ENCODE data around the gene KIRREL3. TPM values are rescaled to one million over a fixed set of nuclear protein-coding genes. Genes with fewer than 3 reads are reported as not detected.

The KIRREL3 gene
- total RNA-seq, 2 experiments from 2014 or later: not detected

DNA sequence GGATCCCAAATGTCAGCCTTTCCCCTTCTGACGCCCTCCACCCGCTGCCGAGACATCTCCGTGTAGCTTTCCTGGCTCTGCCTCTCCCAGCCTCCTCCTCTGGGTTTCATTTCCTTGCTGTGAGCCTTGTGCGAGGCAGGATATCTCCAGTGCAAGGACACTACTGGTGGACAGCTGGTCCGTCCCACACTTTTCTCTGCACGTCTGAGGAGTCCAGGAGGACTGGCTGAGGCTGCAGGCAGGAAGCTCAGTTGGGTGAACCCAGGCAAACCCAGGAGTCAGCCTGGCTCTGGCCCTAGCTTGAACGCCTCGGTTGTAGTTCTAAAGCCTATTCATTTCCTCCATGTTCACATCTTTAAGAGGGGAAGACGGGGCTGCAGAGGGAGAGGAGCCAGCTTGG is 499.6 kb downstream of the KIRREL3 start:
- POLR2A ChIA-PET: no interaction called here
- DNase-seq (no peak), ATAC-seq (no peak)
- H3K4me1 Mint-ChIP-seq (ENCODE audit: low read depth): no peaks in the 10 kb centered on the region
- no peak overlapping the region for H3K27ac Mint-ChIP-seq
- no peak overlapping the region for H3K4me3 Mint-ChIP-seq
- H3K27me3 Mint-ChIP-seq (ENCODE audit: low read depth): peaks cover 27% of the 10 kb centered on the region
- H3K9me3 Mint-ChIP-seq (ENCODE audit: insufficient read depth): peaks cover 11% of the 10 kb centered on the region
- no peaks in the 10 kb centered on the region for H3K36me3 Mint-ChIP-seq (ENCODE audit: low read depth)
- CTCF ChIA-PET: no interaction called here

DNA sequence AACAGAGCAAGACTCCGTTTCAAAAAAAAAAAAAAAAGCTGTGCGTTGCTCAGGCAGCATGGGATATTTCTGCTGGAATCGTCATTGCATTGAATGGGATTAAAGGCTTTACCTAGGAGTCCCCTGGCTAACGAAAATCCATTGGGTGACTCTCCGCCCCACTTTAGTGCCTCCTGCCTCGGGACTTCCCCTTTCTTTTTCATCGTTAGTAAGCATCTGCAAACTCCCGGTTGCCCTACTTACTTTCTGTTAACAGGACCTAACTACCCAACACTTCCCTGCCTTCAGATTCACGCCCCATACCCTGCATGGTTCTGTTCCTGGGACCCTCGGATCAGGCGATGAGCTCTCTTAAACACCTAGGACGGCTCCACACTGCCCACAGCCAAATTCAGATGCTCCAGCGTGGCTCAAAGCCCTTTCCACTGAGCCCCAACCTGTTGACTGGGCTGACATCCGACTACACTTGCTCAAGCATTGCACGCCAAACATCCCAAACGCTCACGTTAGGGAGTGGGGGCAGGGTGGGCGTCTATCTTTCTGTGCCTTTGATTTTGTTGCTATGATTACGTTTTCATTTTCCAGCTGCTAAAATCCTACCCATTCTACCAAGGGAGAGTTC is 501.3 kb downstream of the KIRREL3 start:
- DNase-seq (no peak), ATAC-seq (no peak)
- Mint-ChIP-seq H3K27ac (no peak overlapping the region), H3K4me1 (ENCODE audit: low read depth) (no peaks in the 10 kb centered on the region), H3K36me3 (ENCODE audit: low read depth) (no peaks in the 10 kb centered on the region), H3K9me3 (ENCODE audit: insufficient read depth) (peaks cover 1% of the 10 kb centered on the region), H3K4me3 (no peak overlapping the region), H3K27me3 (ENCODE audit: low read depth) (peaks cover 21% of the 10 kb centered on the region)
- ChIA-PET POLR2A (no interaction called here), CTCF (interaction anchor here (2.1 kb wide), 1 partner anchor 18 kb away, joined by 9 read pairs; no protein-coding TSS in a partner anchor)

DNA sequence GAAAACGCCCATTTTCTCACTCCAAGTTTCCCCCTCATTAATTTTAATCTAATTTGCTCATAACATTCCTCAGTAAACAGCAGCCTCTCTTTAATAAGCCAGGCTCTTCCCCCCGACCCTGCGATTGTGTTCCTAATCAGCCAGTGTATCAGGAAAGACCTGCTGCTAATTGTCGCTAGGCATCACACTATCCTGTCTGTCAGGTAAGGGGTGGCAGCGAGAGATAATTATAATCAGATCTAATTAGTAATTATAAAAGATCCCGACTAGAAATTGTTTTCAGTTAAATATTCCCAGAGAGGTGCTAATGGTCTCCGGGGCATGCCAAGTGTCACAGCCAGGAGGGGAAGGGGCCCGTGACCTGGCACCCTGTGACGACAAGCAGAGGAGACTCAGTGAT is 502.3 kb downstream of the KIRREL3 start:
- Mint-ChIP-seq H3K4me3 (no peak overlapping the region), H3K27me3 (ENCODE audit: low read depth) (peaks cover 18% of the 10 kb centered on the region), H3K9me3 (ENCODE audit: insufficient read depth) (no peaks in the 10 kb centered on the region), H3K27ac (no peak overlapping the region), H3K4me1 (ENCODE audit: low read depth) (no peaks in the 10 kb centered on the region), H3K36me3 (ENCODE audit: low read depth) (no peaks in the 10 kb centered on the region)
- ChIA-PET POLR2A (no interaction called here), CTCF (interaction anchor here (2.1 kb wide), 1 partner anchor 17 kb away, joined by 9 read pairs; no protein-coding TSS in a partner anchor)
- ATAC-seq: no peak
- no peak for DNase-seq

DNA sequence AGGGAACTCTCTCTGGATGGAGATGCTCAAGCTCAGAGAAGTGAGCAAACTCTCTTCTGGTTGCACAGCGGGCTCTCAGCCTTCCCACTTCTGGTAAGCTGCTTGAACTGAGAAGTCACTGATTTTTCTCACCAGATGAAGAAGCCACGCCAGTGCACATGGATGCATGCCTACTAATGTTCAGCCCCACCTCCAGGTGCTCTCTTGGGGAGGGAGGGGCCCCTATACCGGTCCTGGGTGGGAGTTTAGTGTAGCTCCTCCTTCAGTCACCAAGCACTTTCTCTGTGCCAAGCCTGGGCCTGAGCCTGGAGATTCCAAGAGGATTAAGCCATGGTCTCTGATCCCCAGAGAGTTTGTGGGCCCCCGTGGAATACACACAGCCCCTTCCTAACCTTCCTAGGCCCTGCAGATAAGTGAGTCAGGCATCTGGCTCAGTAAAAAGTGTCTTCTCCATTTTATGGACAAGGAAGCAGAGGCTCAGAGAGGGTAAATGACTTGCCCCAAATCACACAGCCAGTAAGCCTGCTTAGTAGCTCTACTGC is 502.9 kb downstream of the KIRREL3 start:
- Mint-ChIP-seq H3K4me3 (no peak overlapping the region), H3K9me3 (ENCODE audit: insufficient read depth) (no peaks in the 10 kb centered on the region), H3K27ac (no peak overlapping the region), H3K36me3 (ENCODE audit: low read depth) (no peaks in the 10 kb centered on the region), H3K4me1 (ENCODE audit: low read depth) (no peaks in the 10 kb centered on the region), H3K27me3 (ENCODE audit: low read depth) (peaks cover 14% of the 10 kb centered on the region)
- no peak for DNase-seq
- ATAC-seq: no peak
- ChIA-PET CTCF (no interaction called here), POLR2A (no interaction called here)

DNA sequence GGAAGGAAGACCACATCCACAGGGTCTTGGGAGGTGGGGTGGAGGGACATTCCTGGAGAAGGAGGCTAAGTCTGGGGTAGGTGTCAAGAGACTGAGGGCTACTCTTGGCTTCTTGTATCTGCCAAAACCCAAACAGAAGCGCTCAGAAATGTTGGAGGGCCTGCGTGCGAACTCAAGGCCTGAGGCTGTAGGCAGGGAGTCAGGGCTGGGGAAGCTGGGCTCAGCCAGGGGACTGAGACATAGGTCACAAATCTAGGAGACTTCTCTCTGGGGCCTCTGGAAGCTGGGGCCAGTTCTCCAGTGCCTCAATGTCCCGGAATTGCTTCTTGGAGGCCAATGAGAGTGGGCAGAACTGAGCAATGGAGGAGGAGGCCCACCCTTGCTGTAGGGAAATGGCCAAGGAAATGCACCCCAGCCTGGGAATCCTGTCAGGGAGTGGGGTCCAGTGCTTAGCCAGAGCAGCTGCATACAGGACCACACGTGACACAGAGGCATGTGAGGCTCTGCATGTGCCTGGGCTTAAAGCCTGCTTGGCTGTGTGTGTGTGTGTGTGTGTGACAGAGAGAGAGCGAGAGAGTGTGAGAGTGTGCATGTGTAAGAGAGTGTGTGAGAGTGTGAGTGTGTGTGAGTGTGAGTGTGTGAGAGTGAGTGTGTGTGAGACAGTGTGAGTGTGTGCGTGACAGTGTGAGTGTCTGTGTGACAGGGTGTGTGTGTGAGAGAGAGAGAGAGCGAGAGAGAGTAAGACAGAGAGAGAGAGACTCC is 503.8 kb downstream of the KIRREL3 start:
- DNase-seq (no peak), ATAC-seq (no peak)
- no peaks in the 10 kb centered on the region for H3K4me1 Mint-ChIP-seq (ENCODE audit: low read depth)
- no peaks in the 10 kb centered on the region for H3K9me3 Mint-ChIP-seq (ENCODE audit: insufficient read depth)
- no peak overlapping the region for H3K27ac Mint-ChIP-seq
- peaks cover 14% of the 10 kb centered on the region for H3K27me3 Mint-ChIP-seq (ENCODE audit: low read depth)
- ChIA-PET CTCF (no interaction called here), POLR2A (no interaction called here)
- no peaks in the 10 kb centered on the region for H3K36me3 Mint-ChIP-seq (ENCODE audit: low read depth)
- no peak overlapping the region for H3K4me3 Mint-ChIP-seq

DNA sequence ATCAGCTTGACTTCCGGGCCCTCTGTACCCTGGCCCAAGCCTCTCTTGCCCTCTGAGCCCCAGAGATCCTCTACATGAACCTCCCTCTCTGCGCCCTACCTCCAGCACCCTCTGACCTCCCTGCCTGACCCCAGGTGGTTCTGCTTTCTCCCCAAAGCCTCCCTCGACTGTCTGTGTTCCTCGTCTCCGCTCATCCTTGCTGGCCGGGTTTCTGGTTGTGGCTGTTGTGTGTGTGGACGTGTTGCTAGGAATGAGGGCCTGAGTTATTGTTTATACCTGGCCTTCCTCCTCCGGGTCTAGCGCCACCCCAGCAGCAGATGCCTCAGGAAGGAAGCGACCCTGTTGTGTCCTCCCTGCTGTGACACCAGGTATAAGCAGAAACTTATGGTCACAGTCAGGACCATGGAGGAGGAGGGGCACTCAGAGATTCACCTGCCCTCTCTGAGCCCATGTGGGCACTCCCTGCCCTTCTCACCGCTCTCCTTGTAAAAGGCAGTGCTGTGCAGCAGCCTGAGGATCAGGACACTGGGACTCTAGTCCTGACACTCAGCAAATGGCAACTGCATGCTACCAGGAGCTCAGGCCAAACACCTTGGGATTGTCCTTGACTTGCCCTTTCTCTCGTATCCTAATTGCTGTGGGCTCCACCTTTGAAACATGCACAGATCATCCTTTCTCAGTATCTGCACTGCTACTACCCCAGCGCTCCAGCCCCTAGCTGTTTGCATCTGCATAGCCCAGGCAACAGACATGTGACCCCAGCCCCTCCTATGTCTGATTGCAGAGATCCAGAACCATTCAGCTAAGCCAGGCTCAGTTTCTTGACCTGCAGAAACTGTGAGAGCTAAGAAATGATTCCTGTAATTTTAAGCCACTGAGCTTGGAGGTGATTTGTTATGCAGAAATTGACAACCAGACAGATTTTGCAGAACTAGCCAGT is 505.0 kb downstream of the KIRREL3 start:
- Mint-ChIP-seq H3K36me3 (ENCODE audit: low read depth) (no peaks in the 10 kb centered on the region), H3K27me3 (ENCODE audit: low read depth) (peaks cover 12% of the 10 kb centered on the region), H3K4me1 (ENCODE audit: low read depth) (no peaks in the 10 kb centered on the region), H3K4me3 (no peak overlapping the region), H3K27ac (no peak overlapping the region), H3K9me3 (ENCODE audit: insufficient read depth) (no peaks in the 10 kb centered on the region)
- CTCF ChIA-PET: no interaction called here
- DNase-seq: no peak
- POLR2A ChIA-PET: no interaction called here
- no peak for ATAC-seq

DNA sequence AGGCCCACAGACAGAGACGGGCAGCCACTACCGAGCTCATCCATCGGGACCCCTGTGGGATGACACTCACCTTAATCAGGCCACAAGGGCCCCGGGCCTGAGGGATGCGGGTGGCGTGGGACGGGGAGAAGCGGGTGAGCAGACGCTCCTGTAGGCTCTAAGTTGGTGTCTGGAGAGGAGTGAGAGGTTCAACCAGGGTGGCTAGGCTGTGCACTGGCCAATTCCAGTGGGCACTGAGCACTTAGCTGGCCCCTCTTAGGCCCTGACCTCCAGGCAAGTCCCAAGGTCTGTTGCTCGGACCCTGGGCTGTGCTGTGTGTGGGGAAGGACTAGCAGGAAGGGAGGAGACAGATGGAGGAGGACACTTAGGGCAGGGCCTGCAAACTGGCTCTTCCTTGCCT is 505.7 kb downstream of the KIRREL3 start:
- DNase-seq (no peak), ATAC-seq (no peak)
- H3K9me3 Mint-ChIP-seq (ENCODE audit: insufficient read depth): no peaks in the 10 kb centered on the region
- H3K4me1 Mint-ChIP-seq (ENCODE audit: low read depth): no peaks in the 10 kb centered on the region
- CTCF ChIA-PET: no interaction called here
- no peaks in the 10 kb centered on the region for H3K36me3 Mint-ChIP-seq (ENCODE audit: low read depth)
- H3K4me3 Mint-ChIP-seq: no peak overlapping the region
- H3K27ac Mint-ChIP-seq: no peak overlapping the region
- POLR2A ChIA-PET: no interaction called here
- H3K27me3 Mint-ChIP-seq (ENCODE audit: low read depth): peaks cover 10% of the 10 kb centered on the region

DNA sequence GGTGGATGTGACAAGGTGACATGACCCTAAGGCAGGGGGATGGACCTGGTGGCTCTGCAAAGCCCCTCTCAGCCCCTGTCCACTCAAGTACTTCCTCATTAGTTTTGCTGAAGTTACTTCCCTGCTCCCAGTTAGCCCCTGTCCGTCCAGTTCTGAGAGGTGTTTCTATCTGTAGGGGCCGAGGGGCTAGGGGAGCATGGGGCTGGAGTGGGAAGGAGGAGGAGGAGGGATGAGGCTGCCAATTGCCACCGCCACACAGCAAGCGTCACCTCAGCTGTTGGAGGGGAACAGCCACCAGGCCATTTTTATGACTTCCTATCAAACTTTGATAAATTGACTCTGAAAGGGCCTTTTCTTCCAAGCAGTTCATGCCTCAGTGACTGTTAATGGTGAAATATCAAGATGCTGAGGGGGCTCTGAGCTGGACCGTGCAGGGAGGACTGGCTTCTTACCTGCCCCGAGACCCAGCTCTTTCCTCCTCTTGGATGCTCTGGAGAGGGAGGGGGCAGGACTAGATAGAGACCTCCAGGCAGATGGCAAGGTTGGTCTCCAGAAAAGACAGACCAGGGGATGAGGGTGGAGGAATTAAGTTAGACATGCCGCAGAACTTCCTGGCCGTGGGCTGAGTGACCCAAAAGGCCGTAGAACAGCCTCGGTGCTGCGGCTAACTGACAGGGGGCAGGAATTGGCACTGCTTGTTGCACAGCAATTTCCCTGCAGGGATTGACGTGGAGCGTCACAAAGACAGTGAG is 508.1 kb downstream of the KIRREL3 start:
- H3K4me1 Mint-ChIP-seq (ENCODE audit: low read depth): no peaks in the 10 kb centered on the region
- H3K27me3 Mint-ChIP-seq (ENCODE audit: low read depth): peaks cover 2% of the 10 kb centered on the region
- no peak for DNase-seq
- no peak overlapping the region for H3K4me3 Mint-ChIP-seq
- H3K27ac Mint-ChIP-seq: no peak overlapping the region
- no peaks in the 10 kb centered on the region for H3K36me3 Mint-ChIP-seq (ENCODE audit: low read depth)
- H3K9me3 Mint-ChIP-seq (ENCODE audit: insufficient read depth): no peaks in the 10 kb centered on the region
- no peak for ATAC-seq
- ChIA-PET POLR2A (no interaction called here), CTCF (no interaction called here)

DNA sequence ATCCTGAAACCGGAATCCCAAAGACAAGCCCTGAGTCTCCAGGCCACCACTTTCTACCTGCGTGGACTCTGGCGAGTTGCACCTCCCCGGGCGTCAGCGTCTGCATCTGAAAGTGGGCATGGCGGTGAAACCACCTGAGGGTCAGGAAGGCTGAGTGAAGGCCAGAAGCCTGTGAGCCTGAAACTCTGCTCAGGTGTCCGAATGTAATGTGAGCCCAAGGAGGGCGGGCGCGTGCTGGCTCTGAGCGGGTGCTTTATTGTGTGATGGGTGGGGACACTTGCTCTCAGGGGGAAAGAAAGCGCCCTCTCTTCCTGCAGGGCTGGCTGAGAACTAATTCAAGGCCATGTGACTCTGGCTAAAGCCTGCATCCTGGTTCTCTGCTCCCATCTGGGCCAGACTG is 509.5 kb downstream of the KIRREL3 start:
- Mint-ChIP-seq H3K4me3 (no peak overlapping the region), H3K27ac (no peak overlapping the region), H3K9me3 (ENCODE audit: insufficient read depth) (no peaks in the 10 kb centered on the region), H3K36me3 (ENCODE audit: low read depth) (no peaks in the 10 kb centered on the region), H3K4me1 (ENCODE audit: low read depth) (no peaks in the 10 kb centered on the region), H3K27me3 (ENCODE audit: low read depth) (no peaks in the 10 kb centered on the region)
- CTCF ChIA-PET: no interaction called here
- POLR2A ChIA-PET: no interaction called here
- DNase-seq: no peak
- ATAC-seq: no peak

DNA sequence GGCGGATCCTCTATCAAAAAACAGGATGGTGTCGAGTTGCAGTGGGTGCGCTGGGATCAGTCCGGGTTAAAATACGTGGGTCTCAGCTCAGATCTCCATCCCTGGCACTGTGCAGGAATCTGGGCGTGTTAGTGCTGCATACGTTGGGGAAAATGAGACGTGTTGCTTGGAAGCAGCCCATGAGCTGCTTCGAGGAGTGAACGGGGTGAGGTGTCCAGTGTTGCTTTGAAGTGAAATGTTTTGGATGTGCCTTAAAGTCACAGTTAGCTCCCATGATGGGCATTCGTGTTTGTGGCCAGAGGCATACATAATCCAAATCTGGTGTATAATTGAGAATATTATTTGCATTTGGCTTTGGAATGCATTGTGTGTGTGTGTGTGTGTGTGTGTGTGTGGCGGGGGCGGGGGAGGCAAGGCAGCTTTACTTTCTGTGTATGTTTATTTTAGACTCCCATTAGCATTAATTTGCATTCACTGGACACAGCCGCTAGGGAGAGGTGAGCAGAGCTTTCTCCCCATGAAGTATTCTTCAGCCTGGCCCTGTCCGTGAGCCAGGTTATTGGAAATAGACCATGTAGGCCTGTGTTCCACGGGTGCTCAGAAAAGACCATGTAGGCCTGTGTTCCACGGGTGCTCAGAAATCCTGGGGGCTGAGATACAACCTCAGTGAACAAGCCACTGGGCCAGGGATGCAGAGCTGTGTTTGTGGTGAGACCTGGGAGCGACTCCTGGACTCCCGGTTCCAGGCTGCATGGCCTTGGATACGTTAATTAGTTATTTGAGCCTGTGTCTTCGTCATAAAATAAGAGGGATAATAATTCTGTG is 510.5 kb downstream of the KIRREL3 start:
- Mint-ChIP-seq H3K9me3 (ENCODE audit: insufficient read depth) (no peaks in the 10 kb centered on the region), H3K27ac (no peak overlapping the region), H3K27me3 (ENCODE audit: low read depth) (peaks cover 3% of the 10 kb centered on the region), H3K4me3 (no peak overlapping the region), H3K4me1 (ENCODE audit: low read depth) (no peaks in the 10 kb centered on the region), H3K36me3 (ENCODE audit: low read depth) (no peaks in the 10 kb centered on the region)
- ChIA-PET POLR2A (no interaction called here), CTCF (interaction anchor here (2.2 kb wide), 1 partner anchor 10 kb away, joined by 21 read pairs; no protein-coding TSS in a partner anchor)
- no peak for ATAC-seq
- DNase-seq: no peak

All from activated CD8-positive, alpha-beta T cell treated with anti-CD3 and anti-CD28 coated beads, Interleukin-2, amount 10 ng/mL, durations not matched to agents 7 days and 5 days (primary cell).